Measurements from ENCODE around the gene SLC12A4. TPM values are rescaled to one million over a fixed set of nuclear protein-coding genes. Genes with fewer than 3 reads are reported as not detected.

Gene SLC12A4
- total and polyA plus RNA-seq, 10 donors = 4.6 to 68.5 (median 29.4) TPM

- intact Hi-C loops (cut with DNase I; ENCODE audit: low total_unique reads) = loop anchor here (10.0 kb wide), 1 partner anchor 248 kb away; no protein-coding TSS in a partner anchor
- H3K9me3 ChIP-seq = no peaks in the 10 kb centered on the region
- DNase-seq = no peak
- H3K4me1 ChIP-seq = peaks cover 5 to 47% (median 24%) of the 10 kb centered on the region in 6 donors
- WGBS, 5 donors = 78 to 91% (median 86%) methylated on average over 4 to 8 of the region's 8 CpGs
- H3K4me3 ChIP-seq = no peak overlapping the region
- H3K27me3 ChIP-seq (replicated peaks in 1 of 7) = no peaks in the 10 kb centered on the region
- TF ChIP-seq POLR2AphosphoS5 (IDR thresholded peaks at IDR 0.05) (no peak), POLR2A (IDR thresholded peaks at IDR 0.05) (no peak)
- TF ChIP-seq, protein P1, sequence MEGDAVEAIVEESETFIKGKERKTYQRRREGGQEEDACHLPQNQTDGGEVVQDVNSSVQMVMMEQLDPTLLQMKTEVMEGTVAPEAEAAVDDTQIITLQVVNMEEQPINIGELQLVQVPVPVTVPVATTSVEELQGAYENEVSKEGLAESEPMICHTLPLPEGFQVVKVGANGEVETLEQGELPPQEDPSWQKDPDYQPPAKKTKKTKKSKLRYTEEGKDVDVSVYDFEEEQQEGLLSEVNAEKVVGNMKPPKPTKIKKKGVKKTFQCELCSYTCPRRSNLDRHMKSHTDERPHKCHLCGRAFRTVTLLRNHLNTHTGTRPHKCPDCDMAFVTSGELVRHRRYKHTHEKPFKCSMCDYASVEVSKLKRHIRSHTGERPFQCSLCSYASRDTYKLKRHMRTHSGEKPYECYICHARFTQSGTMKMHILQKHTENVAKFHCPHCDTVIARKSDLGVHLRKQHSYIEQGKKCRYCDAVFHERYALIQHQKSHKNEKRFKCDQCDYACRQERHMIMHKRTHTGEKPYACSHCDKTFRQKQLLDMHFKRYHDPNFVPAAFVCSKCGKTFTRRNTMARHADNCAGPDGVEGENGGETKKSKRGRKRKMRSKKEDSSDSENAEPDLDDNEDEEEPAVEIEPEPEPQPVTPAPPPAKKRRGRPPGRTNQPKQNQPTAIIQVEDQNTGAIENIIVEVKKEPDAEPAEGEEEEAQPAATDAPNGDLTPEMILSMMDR (IDR thresholded peaks at IDR 0.05 in 8 of 11, conservative IDR thresholded peaks at IDR 0.05 in 3 of 11) = no peak
- peaks cover 0 to 94% (median 10%) of the 10 kb centered on the region in 6 donors for H3K36me3 ChIP-seq
- no peak overlapping the region for H3K27ac ChIP-seq
Measured at GRCh38 chr16:67922740-67923139, 45.7 kb downstream of the SLC12A4 start.

DNA sequence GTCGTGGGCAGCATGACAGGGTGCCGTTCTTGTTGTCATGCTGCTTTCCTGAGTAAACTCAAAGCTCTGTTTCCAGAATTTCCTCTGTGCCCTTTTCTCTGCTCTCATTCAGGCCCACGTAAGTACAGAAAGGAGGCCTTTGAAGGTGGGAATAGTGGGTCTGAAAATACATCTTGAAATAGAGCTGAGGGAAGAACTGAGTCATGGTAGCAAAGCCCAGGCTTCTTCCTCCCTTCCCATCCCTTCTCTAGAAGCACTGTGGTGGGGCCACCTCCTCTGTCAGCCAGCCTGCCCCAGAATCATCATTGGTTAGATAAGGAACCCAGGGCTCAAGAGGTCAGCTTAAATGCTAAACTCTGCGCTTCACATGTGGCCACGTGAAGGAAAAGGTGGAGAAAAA is 46.2 kb downstream of the SLC12A4 start:
- WGBS, 5 donors = 70 to 88% (median 83%) methylated on average over 5 of the region's 5 CpGs
- Histone ChIP-seq H3K4me1 (peaks cover 5 to 47% (median 26%) of the 10 kb centered on the region in 6 donors), H3K27me3 (replicated peaks in 1 of 7) (no peaks in the 10 kb centered on the region), H3K27ac (no peak overlapping the region), H3K9me3 (no peaks in the 10 kb centered on the region), H3K4me3 (no peak overlapping the region), H3K36me3 (peaks cover 0 to 94% (median 6%) of the 10 kb centered on the region in 6 donors)
- DNase-seq = no peak
- intact Hi-C loops (cut with DNase I; ENCODE audit: low total_unique reads) = loop anchor here (10.0 kb wide), 1 partner anchor 247 kb away; no protein-coding TSS in a partner anchor
- TF ChIP-seq POLR2AphosphoS5 (IDR thresholded peaks at IDR 0.05) (no peak), POLR2A (IDR thresholded peaks at IDR 0.05) (no peak)
- TF ChIP-seq, protein P1 (IDR thresholded peaks at IDR 0.05 in 8 of 11, conservative IDR thresholded peaks at IDR 0.05 in 3 of 11) = no peak

GRCh38 chr16:67919622-67920221 is 48.7 kb downstream of the SLC12A4 start:
- TF ChIP-seq, protein P1 (IDR thresholded peaks at IDR 0.05 in 8 of 11, conservative IDR thresholded peaks at IDR 0.05 in 3 of 11) = no peak
- TF ChIP-seq POLR2A (IDR thresholded peaks at IDR 0.05) (no peak), POLR2AphosphoS5 (IDR thresholded peaks at IDR 0.05) (no peak)
- H3K27ac ChIP-seq = no peak overlapping the region
- 81 to 95% (median 88%) methylated on average over 6 of the region's 6 CpGs for WGBS, 5 donors
- H3K4me3 ChIP-seq = no peak overlapping the region
- no peaks in the 10 kb centered on the region for H3K27me3 ChIP-seq (replicated peaks in 1 of 7)
- peaks cover 0 to 34% (median 11%) of the 10 kb centered on the region in 6 donors for H3K4me1 ChIP-seq
- H3K9me3 ChIP-seq = no peaks in the 10 kb centered on the region
- peaks cover 0 to 98% (median 12%) of the 10 kb centered on the region in 6 donors for H3K36me3 ChIP-seq
- intact Hi-C loops (cut with DNase I; ENCODE audit: low total_unique reads) = loop anchor here (10.0 kb wide), 1 partner anchor 245 kb away; no protein-coding TSS in a partner anchor
- DNase-seq = no peak

GRCh38 chr16:67917852-67918236 is 50.6 kb downstream of the SLC12A4 start:
- intact Hi-C loops (cut with DNase I; ENCODE audit: low total_unique reads) = no loop called here
- DNase-seq = no peak
- WGBS, 5 donors = 82 to 93% (median 90%) methylated on average over 4 of the region's 4 CpGs
- Histone ChIP-seq H3K9me3 (no peaks in the 10 kb centered on the region), H3K4me1 (peaks cover 0 to 27% (median 8%) of the 10 kb centered on the region in 6 donors), H3K4me3 (no peak overlapping the region), H3K27ac (no peak overlapping the region), H3K27me3 (replicated peaks in 1 of 7) (no peaks in the 10 kb centered on the region), H3K36me3 (peaks cover 0 to 98% (median 11%) of the 10 kb centered on the region in 6 donors)
- TF ChIP-seq, protein P1 (IDR thresholded peaks at IDR 0.05 in 8 of 11, conservative IDR thresholded peaks at IDR 0.05 in 3 of 11) = no peak
- TF ChIP-seq POLR2A (IDR thresholded peaks at IDR 0.05) (no peak), POLR2AphosphoS5 (IDR thresholded peaks at IDR 0.05) (no peak)

Measured in spleen (tissue), 11 donors.